Sigmoid colon (tissue), 4 donors: Measurements from ENCODE around the gene ARHGAP18.

Experiments used
- EP300 ChIP-seq, 4 donors: sonication (generic); formaldehyde crosslinking; IDR thresholded peaks; one replicate each; pipeline ENCODE4 v1.6.1; 2017; ENCODE audit warnings: antibody characterized with exemption in 4 of 4
- POLR2A ChIP-seq, 2 donors: fragments of 450-650 bp; IDR thresholded peaks; one replicate each; pipeline ENCODE4 v1.6.1; 2016; ENCODE audit warnings: antibody characterized with exemption in 2 of 2, mild to moderate bottlenecking in 2 of 2, moderate library complexity in 2 of 2
- POLR2AphosphoS5 ChIP-seq, 4 donors: sonication (generic); formaldehyde crosslinking; IDR thresholded peaks; one replicate each; pipeline ENCODE4 v1.6.1; 2017; ENCODE audit warnings: antibody characterized with exemption in 4 of 4
- TF ChIP-seq, protein P1 (sequence below), 4 experiments: fragments of 450-650 bp in 3 of 4; fragments of 200-600 bp in 1 of 4; IDR thresholded peaks; one replicate each; pipeline ENCODE4 v1.5.1; 2016 to 2019; ENCODE audit warnings: antibody characterized with exemption in 4 of 4, mild to moderate bottlenecking in 3 of 4, moderate library complexity in 2 of 4

DNA sequence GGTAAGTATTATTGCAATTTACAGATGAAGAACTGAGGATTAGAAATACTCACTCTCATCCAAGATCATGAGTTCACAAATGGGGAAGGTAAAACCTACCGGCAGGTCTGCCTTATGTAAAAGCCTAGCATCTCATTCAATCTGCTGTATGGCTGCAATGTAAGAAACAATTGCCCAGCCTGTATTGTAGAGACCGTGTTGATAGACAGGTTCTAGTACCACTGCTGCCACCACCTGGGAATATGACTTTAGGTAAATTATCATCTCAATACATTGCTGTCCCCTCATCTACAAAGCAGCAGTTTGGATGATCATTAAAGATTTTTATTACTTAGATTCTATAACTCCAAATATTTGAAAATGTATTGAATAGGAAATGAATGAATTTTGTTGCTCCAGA, 23.3 kb upstream of the ARHGAP18 start:
- TF ChIP-seq, protein P1, sequence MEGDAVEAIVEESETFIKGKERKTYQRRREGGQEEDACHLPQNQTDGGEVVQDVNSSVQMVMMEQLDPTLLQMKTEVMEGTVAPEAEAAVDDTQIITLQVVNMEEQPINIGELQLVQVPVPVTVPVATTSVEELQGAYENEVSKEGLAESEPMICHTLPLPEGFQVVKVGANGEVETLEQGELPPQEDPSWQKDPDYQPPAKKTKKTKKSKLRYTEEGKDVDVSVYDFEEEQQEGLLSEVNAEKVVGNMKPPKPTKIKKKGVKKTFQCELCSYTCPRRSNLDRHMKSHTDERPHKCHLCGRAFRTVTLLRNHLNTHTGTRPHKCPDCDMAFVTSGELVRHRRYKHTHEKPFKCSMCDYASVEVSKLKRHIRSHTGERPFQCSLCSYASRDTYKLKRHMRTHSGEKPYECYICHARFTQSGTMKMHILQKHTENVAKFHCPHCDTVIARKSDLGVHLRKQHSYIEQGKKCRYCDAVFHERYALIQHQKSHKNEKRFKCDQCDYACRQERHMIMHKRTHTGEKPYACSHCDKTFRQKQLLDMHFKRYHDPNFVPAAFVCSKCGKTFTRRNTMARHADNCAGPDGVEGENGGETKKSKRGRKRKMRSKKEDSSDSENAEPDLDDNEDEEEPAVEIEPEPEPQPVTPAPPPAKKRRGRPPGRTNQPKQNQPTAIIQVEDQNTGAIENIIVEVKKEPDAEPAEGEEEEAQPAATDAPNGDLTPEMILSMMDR (IDR thresholded peaks at IDR 0.05) = no peak
- no peak for TF ChIP-seq POLR2A (IDR thresholded peaks at IDR 0.05)
- no peak for TF ChIP-seq EP300 (IDR thresholded peaks at IDR 0.05)
- no peak for TF ChIP-seq POLR2AphosphoS5 (IDR thresholded peaks at IDR 0.05)
